ENCODE measurements around the gene GRM7.

- no peak for TF ChIP-seq EZH2 (IDR thresholded peaks at IDR 0.05; ENCODE audit: low read depth, unreplicated experiment)
- TF ChIP-seq CTCF (conservative IDR thresholded peaks at IDR 0.05; ENCODE audit: low read depth in 2 of 2), result no peak
- no peak for TF ChIP-seq NANOG (IDR thresholded peaks at IDR 0.05; ENCODE audit: borderline replicate concordance)
- TF ChIP-seq CREB1 (CRISPR knock-in tag; IDR thresholded peaks at IDR 0.05; ENCODE audit: low read depth), result no peak
- TF ChIP-seq POLR2AphosphoS5 (IDR thresholded peaks at IDR 0.05; ENCODE audit: low read depth), result no peak
- TF ChIP-seq JUNB (IDR thresholded peaks at IDR 0.05; ENCODE audit: unreplicated experiment), result no peak
- no peak for TF ChIP-seq EZH2phosphoT487 (IDR thresholded peaks at IDR 0.05; ENCODE audit: unreplicated experiment)
- TF ChIP-seq, protein P1, sequence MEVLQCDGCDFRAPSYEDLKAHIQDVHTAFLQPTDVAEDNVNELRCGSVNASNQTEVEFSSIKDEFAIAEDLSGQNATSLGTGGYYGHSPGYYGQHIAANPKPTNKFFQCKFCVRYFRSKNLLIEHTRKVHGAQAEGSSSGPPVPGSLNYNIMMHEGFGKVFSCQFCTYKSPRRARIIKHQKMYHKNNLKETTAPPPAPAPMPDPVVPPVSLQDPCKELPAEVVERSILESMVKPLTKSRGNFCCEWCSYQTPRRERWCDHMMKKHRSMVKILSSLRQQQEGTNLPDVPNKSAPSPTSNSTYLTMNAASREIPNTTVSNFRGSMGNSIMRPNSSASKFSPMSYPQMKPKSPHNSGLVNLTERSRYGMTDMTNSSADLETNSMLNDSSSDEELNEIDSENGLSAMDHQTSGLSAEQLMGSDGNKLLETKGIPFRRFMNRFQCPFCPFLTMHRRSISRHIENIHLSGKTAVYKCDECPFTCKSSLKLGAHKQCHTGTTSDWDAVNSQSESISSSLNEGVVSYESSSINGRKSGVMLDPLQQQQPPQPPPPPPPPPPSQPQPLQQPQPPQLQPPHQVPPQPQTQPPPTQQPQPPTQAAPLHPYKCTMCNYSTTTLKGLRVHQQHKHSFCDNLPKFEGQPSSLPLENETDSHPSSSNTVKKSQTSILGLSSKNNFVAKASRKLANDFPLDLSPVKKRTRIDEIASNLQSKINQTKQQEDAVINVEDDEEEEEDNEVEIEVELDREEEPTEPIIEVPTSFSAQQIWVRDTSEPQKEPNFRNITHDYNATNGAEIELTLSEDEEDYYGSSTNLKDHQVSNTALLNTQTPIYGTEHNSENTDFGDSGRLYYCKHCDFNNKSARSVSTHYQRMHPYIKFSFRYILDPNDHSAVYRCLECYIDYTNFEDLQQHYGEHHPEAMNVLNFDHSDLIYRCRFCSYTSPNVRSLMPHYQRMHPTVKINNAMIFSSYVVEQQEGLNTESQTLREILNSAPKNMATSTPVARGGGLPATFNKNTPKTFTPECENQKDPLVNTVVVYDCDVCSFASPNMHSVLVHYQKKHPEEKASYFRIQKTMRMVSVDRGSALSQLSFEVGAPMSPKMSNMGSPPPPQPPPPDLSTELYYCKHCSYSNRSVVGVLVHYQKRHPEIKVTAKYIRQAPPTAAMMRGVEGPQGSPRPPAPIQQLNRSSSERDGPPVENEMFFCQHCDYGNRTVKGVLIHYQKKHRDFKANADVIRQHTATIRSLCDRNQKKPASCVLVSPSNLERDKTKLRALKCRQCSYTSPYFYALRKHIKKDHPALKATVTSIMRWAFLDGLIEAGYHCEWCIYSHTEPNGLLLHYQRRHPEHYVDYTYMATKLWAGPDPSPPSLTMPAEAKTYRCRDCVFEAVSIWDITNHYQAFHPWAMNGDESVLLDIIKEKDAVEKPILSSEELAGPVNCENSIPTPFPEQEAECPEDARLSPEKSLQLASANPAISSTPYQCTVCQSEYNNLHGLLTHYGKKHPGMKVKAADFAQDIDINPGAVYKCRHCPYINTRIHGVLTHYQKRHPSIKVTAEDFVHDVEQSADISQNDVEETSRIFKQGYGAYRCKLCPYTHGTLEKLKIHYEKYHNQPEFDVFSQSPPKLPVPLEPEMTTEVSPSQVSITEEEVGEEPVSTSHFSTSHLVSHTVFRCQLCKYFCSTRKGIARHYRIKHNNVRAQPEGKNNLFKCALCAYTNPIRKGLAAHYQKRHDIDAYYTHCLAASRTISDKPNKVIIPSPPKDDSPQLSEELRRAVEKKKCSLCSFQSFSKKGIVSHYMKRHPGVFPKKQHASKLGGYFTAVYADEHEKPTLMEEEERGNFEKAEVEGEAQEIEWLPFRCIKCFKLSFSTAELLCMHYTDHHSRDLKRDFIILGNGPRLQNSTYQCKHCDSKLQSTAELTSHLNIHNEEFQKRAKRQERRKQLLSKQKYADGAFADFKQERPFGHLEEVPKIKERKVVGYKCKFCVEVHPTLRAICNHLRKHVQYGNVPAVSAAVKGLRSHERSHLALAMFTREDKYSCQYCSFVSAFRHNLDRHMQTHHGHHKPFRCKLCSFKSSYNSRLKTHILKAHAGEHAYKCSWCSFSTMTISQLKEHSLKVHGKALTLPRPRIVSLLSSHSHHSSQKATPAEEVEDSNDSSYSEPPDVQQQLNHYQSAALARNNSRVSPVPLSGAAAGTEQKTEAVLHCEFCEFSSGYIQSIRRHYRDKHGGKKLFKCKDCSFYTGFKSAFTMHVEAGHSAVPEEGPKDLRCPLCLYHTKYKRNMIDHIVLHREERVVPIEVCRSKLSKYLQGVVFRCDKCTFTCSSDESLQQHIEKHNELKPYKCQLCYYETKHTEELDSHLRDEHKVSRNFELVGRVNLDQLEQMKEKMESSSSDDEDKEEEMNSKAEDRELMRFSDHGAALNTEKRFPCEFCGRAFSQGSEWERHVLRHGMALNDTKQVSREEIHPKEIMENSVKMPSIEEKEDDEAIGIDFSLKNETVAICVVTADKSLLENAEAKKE (CRISPR knock-in tag; IDR thresholded peaks at IDR 0.05), result no peak
- TF ChIP-seq STAT1 (IDR thresholded peaks at IDR 0.05; ENCODE audit: unreplicated experiment), result no peak
- no peak for TF ChIP-seq REST (IDR thresholded peaks at IDR 0.05; ENCODE audit: unreplicated experiment)
Observed at GRCh38 chr3:7697548-7697947, 836.6 kb downstream of the GRM7 start.
